HG03558 (cell line): ENCODE measurements around the gene LST1.

Experiments used
- ATAC-seq: cut with Tn5 transposase; IDR thresholded peaks from one replicate; pipeline ENCODE4 v1.9.1; 2021; ENCODE audit warnings: moderate number of reproducible peaks; ENCODE audit not compliant: unreplicated experiment; ENCODE audit errors: extremely low read depth

The LST1 gene

GRCh38 chr6:31559958-31560696 lies 25.9 kb upstream of the LST1 start:
- peak; percentile 38 for ATAC-seq

- ATAC-seq, result no peak
Observed at GRCh38 chr6:31560697-31561058, 25.4 kb upstream of the LST1 start.

- ATAC-seq, result no peak
Observed at GRCh38 chr6:31567531-31568370, 18.3 kb upstream of the LST1 start.

GRCh38 chr6:31568537-31568961 lies 17.5 kb upstream of the LST1 start:
- peak; percentile 68 for ATAC-seq

GRCh38 chr6:31569861-31570536 lies 16.1 kb upstream of the LST1 start:
- no peak for ATAC-seq

- no peak for ATAC-seq
Observed at GRCh38 chr6:31572041-31572911, 13.8 kb upstream of the LST1 start, which contains the start of gene LTA. Gene LTA, plus strand, starts transcription at chr6:31572289. Its CDS starts 454 bp downstream, at chr6:31572743.

- ATAC-seq, result no peak
Observed at GRCh38 chr6:31573239-31574105, 12.6 kb upstream of the LST1 start.

- no peak for ATAC-seq
Observed at GRCh38 chr6:31574106-31575061, 11.7 kb upstream of the LST1 start.

GRCh38 chr6:31575335-31575901 lies 10.7 kb upstream of the LST1 start, which contains the start of gene TNF:
Gene TNF, plus strand, starts transcription at chr6:31575565. Its CDS starts 177 bp downstream, at chr6:31575742.
- no peak for ATAC-seq

GRCh38 chr6:31575952-31576685 lies 10.0 kb upstream of the LST1 start:
- ATAC-seq, result no peak

GRCh38 chr6:31576897-31577578 lies 9.0 kb upstream of the LST1 start:
- ATAC-seq, result no peak

- ATAC-seq, result no peak
Observed at GRCh38 chr6:31577579-31577966, 8.5 kb upstream of the LST1 start.

- ATAC-seq, result no peak
Observed at GRCh38 chr6:31578184-31579118, 7.6 kb upstream of the LST1 start.

GRCh38 chr6:31579119-31579505 lies 7.0 kb upstream of the LST1 start:
- no peak for ATAC-seq
